HL-60/S4 treated with retinoic acid at 250 ng/mL for 4 days and 3 days (cell line): ENCODE measurements around the gene KDM4C.
"Not testable (repeated sequence)": the region's sequence is repeated elsewhere in the genome, so short reads cannot be mapped to it uniquely, and the experiment has no call there.

ENCODE experiments used
- in situ Hi-C: fragments of 300-500 bp; cut with MboI; formaldehyde crosslinking; loops from 2 replicates; pipeline ENCODE4 v1.7.0; 2022; ENCODE audit warnings: low sequenced_read_pairs

KDM4C gene

GRCh38 chr9:7009065-7009464, 251.3 kb downstream of the KDM4C start:
- in situ Hi-C loops, result no loop called here

GRCh38 chr9:7011395-7012067, 253.8 kb downstream of the KDM4C start:
- in situ Hi-C loops, result no loop called here

- in situ Hi-C loops, result no loop called here
These were observed 270.2 kb downstream of the KDM4C start for GRCh38 chr9:7027996-7028395.

GRCh38 chr9:7028591-7028990, 270.8 kb downstream of the KDM4C start:
- in situ Hi-C loops, result no loop called here

- in situ Hi-C loops, result not testable (repeated sequence)
These were observed 273.2 kb downstream of the KDM4C start for GRCh38 chr9:7030943-7031342.

GRCh38 chr9:7033076-7034045, 275.6 kb downstream of the KDM4C start:
- in situ Hi-C loops, result no loop called here

GRCh38 chr9:7037176-7037575, 279.4 kb downstream of the KDM4C start:
- in situ Hi-C loops, result no loop called here

GRCh38 chr9:7042124-7042523, 284.4 kb downstream of the KDM4C start:
- in situ Hi-C loops, result no loop called here

GRCh38 chr9:7045361-7045760, 287.6 kb downstream of the KDM4C start:
- in situ Hi-C loops, result no loop called here

- in situ Hi-C loops, result loop anchor here (25.0 kb wide), 1 partner anchor 486 kb away; no protein-coding TSS in a partner anchor
These were observed 293.9 kb downstream of the KDM4C start for GRCh38 chr9:7051711-7052110.

- in situ Hi-C loops, result loop anchor here (25.0 kb wide), 1 partner anchor 483 kb away; no protein-coding TSS in a partner anchor
These were observed 296.1 kb downstream of the KDM4C start for GRCh38 chr9:7053903-7054302.

GRCh38 chr9:7055171-7055903, 297.6 kb downstream of the KDM4C start:
- in situ Hi-C loops, result loop anchor here (25.0 kb wide), 1 partner anchor 482 kb away; no protein-coding TSS in a partner anchor

GRCh38 chr9:7056254-7056653, 298.5 kb downstream of the KDM4C start:
- in situ Hi-C loops, result loop anchor here (25.0 kb wide), 1 partner anchor 481 kb away; no protein-coding TSS in a partner anchor

GRCh38 chr9:7058473-7058872, 300.7 kb downstream of the KDM4C start:
- in situ Hi-C loops, result loop anchor here (25.0 kb wide), 1 partner anchor 479 kb away; no protein-coding TSS in a partner anchor

GRCh38 chr9:7067169-7067568, 309.4 kb downstream of the KDM4C start:
- in situ Hi-C loops, result loop anchor here (25.0 kb wide), 1 partner anchor 470 kb away; no protein-coding TSS in a partner anchor

- in situ Hi-C loops, result loop anchor here (25.0 kb wide), 1 partner anchor 465 kb away; no protein-coding TSS in a partner anchor
These were observed 314.1 kb downstream of the KDM4C start for GRCh38 chr9:7071916-7072315.

- in situ Hi-C loops, result loop anchor here (25.0 kb wide), 1 partner anchor 464 kb away; no protein-coding TSS in a partner anchor
These were observed 315.9 kb downstream of the KDM4C start for GRCh38 chr9:7073706-7074105.

- in situ Hi-C loops, result no loop called here
These were observed 317.4 kb downstream of the KDM4C start for GRCh38 chr9:7075154-7075553.

- in situ Hi-C loops, result no loop called here
These were observed 321.3 kb downstream of the KDM4C start for GRCh38 chr9:7079051-7079450.

GRCh38 chr9:7081065-7081600, 323.4 kb downstream of the KDM4C start:
- in situ Hi-C loops, result no loop called here
